IMR-90 (cell line): ENCODE data around the gene ELMO1. TPM values are rescaled to one million over a fixed set of nuclear protein-coding genes. Genes with fewer than 3 reads are reported as not detected.

Experiments
- ATAC-seq: fragments of 200-7000 bp; cut with Tn5 transposase; 2 replicates; pipeline ENCODE4 v1.9.1; 2020; ENCODE audit warnings: low read depth, mild to moderate bottlenecking, moderate library complexity
- BruUV-seq: library from RNA; stranded (reverse); fragments of 400-500 nt; replicated peaks from 2 replicates; lab custom pipeline; 2021; lab: Mats Ljungman, UMichigan
- CTCF ChIA-PET: fragments of 300-600 bp; formaldehyde crosslinking; extraction: SDS; loops from one replicate; lab custom pipeline; 2021; ENCODE audit warnings: antibody characterized with exemption; lab: Yijun Ruan, JAX
- POLR2A ChIA-PET: fragments of 300-600 bp; sonication (Branson Sonifier 250); formaldehyde crosslinking; loops from one replicate; lab custom pipeline; 2022; ENCODE audit warnings: antibody characterized with exemption; ENCODE audit not compliant: unreplicated experiment; lab: Charles Lee
- DNase-seq: peaks from one replicate; pipeline ENCODE4 v3.0.0; 2013
- H2AFZ ChIP-seq: replicated peaks from 2 replicates; pipeline ENCODE3; 2013; ENCODE audit warnings: low read length, mild to moderate bottlenecking; ENCODE audit not compliant: poor library complexity
- H2AK5ac ChIP-seq: 2 replicates; pipeline ENCODE4 v1.6.1; 2013; ENCODE audit warnings: low read depth, low read length, inconsistent platforms
- H2AK9ac ChIP-seq: replicated peaks from 2 replicates; pipeline ENCODE3; 2013; ENCODE audit warnings: mild to moderate bottlenecking, low read depth, low read length, moderate library complexity; ENCODE audit not compliant: poor library complexity
- H2BK120ac ChIP-seq: 2 replicates; pipeline ENCODE4 v1.6.1; 2013; ENCODE audit warnings: low read depth, low read length, inconsistent platforms
- H2BK15ac ChIP-seq: 3 replicates; pipeline ENCODE4 v1.6.1; 2013; ENCODE audit warnings: low read depth, low read length, inconsistent platforms
- H2BK20ac ChIP-seq: 2 replicates; pipeline ENCODE4 v1.6.1; 2013; ENCODE audit warnings: low read depth, mild to moderate bottlenecking, inconsistent platforms, low read length, moderate library complexity
- H2BK5ac ChIP-seq: 2 replicates; pipeline ENCODE4 v1.6.1; 2013; ENCODE audit warnings: mild to moderate bottlenecking, low read depth, low read length, inconsistent platforms; ENCODE audit not compliant: poor library complexity, severe bottlenecking
- H3K14ac ChIP-seq: replicated peaks from 2 replicates; pipeline ENCODE4 v1.6.1; 2013; ENCODE audit warnings: low read depth, low read length, inconsistent platforms
- H3K18ac ChIP-seq: 2 replicates; pipeline ENCODE4 v1.6.1; 2013; ENCODE audit warnings: low read depth, low read length, control low read depth
- H3K23ac ChIP-seq: 2 replicates; pipeline ENCODE4 v1.6.1; 2013; ENCODE audit warnings: low read depth, low read length, inconsistent platforms
- H3K27ac ChIP-seq: 2 replicates; pipeline ENCODE4 v1.5.1; 2013; ENCODE audit warnings: mild to moderate bottlenecking, control low read depth, low read length; ENCODE audit not compliant: insufficient read depth
- H3K27me3 ChIP-seq: 2 replicates; pipeline ENCODE4 v1.6.1; 2013; ENCODE audit warnings: low read length; ENCODE audit not compliant: control insufficient read depth, insufficient read depth
- H3K36me3 ChIP-seq: 2 replicates; pipeline ENCODE4 v1.6.1; 2013; ENCODE audit warnings: low read length, mixed read lengths; ENCODE audit not compliant: control insufficient read depth, insufficient read depth
- H3K4ac ChIP-seq: 2 replicates; pipeline ENCODE4 v1.6.1; 2013; ENCODE audit warnings: low read depth, low read length, inconsistent platforms
- H3K4me1 ChIP-seq: 2 replicates; pipeline ENCODE4 v1.6.1; 2013; ENCODE audit warnings: low read length, mixed read lengths; ENCODE audit not compliant: control insufficient read depth, insufficient read depth
- H3K4me2 ChIP-seq: 2 replicates; pipeline ENCODE4 v1.6.1; 2013; ENCODE audit warnings: low read depth, mild to moderate bottlenecking, control low read depth, low read length, moderate library complexity
- H3K4me3 ChIP-seq: 2 replicates; pipeline ENCODE4 v1.5.1; 2013; ENCODE audit warnings: low read depth, mild to moderate bottlenecking, control low read depth, low read length, moderate library complexity; ENCODE audit not compliant: insufficient read depth
- H3K56ac ChIP-seq: 2 replicates; pipeline ENCODE4 v1.6.1; 2013; ENCODE audit warnings: low read length, inconsistent platforms; ENCODE audit not compliant: insufficient read depth; ENCODE audit errors: extremely low read depth
- H3K79me1 ChIP-seq, 2 experiments: 2 replicates each; pipeline ENCODE4 v1.6.1; 2013; ENCODE audit warnings: low read length in 2 of 2, inconsistent platforms in 1 of 2, low read depth in 1 of 2
- H3K9ac ChIP-seq: 2 replicates; pipeline ENCODE4 v1.6.1; 2013; ENCODE audit warnings: low read depth, low read length, control low read depth
- H3K9me1 ChIP-seq: 2 replicates; pipeline ENCODE4 v1.6.1; 2013; ENCODE audit warnings: low read length, inconsistent platforms; ENCODE audit not compliant: insufficient read depth
- H3K9me3 ChIP-seq: 2 replicates; pipeline ENCODE4 v1.6.1; 2013; ENCODE audit warnings: low read length; ENCODE audit not compliant: control insufficient read depth, insufficient read depth
- H4K20me1 ChIP-seq: 2 replicates; pipeline ENCODE4 v1.6.1; 2013; ENCODE audit warnings: low read length, inconsistent platforms; ENCODE audit not compliant: insufficient read depth
- H4K5ac ChIP-seq: 2 replicates; pipeline ENCODE4 v1.6.1; 2013; ENCODE audit warnings: mild to moderate bottlenecking, low read depth, low read length, control low read depth
- H4K8ac ChIP-seq, 2 experiments: 2 replicates each; pipeline ENCODE4 v1.6.1; 2013; ENCODE audit warnings: low read depth in 2 of 2, low read length in 2 of 2, control low read depth in 1 of 2, inconsistent platforms in 1 of 2
- H4K91ac ChIP-seq: 2 replicates; pipeline ENCODE4 v1.6.1; 2013; ENCODE audit warnings: low read depth, low read length, inconsistent platforms; ENCODE audit not compliant: insufficient read depth
- CHD1 ChIP-seq: IDR thresholded peaks from 2 replicates; pipeline ENCODE4 v1.6.1; 2012; ENCODE audit warnings: low read depth, low read length, improper control_type of control experiment
- MAZ ChIP-seq: IDR thresholded peaks from 2 replicates; pipeline ENCODE4 v1.6.1; 2012; ENCODE audit warnings: low read depth, mild to moderate bottlenecking, low read length, improper control_type of control experiment, moderate library complexity, borderline replicate concordance
- MXI1 ChIP-seq: IDR thresholded peaks from 2 replicates; pipeline ENCODE4 v1.6.1; 2012; ENCODE audit warnings: low read depth, mild to moderate bottlenecking, low read length, moderate library complexity, borderline replicate concordance
- SMC3 ChIP-seq: fragments of 150-350 bp; IDR thresholded peaks from 2 replicates; pipeline ENCODE4 v1.6.1; 2016; ENCODE audit warnings: low read depth, mild to moderate bottlenecking, antibody characterized with exemption, low read length, moderate library complexity
- WGBS, 2 experiments: methylation state at CpG; one replicate each; pipeline versions ENCODE4 v1.1.5 to v1.1.7; 2013; ENCODE audit warnings: missing lambda C conversion rate in 2 of 2; ENCODE audit not compliant: insufficient read length in 1 of 2; ENCODE audit errors: extremely low coverage in 2 of 2; 5-methylcytosine and 5-hydroxymethylcytosine counted together
- dilution Hi-C: fragments of 300-500 bp; cut with HindIII; formaldehyde crosslinking; loops from one replicate; pipeline ENCODE4 v1.14.3; 2018; ENCODE audit warnings: low sequenced_read_pairs; ENCODE audit not compliant: unreplicated experiment
- in situ Hi-C: fragments of 300-500 bp; cut with MboI; formaldehyde crosslinking; loops from 3 replicates; pipeline ENCODE4 v1.14.3; 2019; ENCODE audit warnings: low sequenced_read_pairs, inconsistent platforms, mixed read lengths
- intact Hi-C: fragments of 100-400 bp; cut with micrococcal nuclease; formaldehyde crosslinking; loops from 2 replicates; pipeline ENCODE4 v1.10.0; 2022
- polyA plus RNA-seq, 3 experiments: library from polyadenylated mRNA; depleted of rRNA; stranded (reverse); fragments of >200 nt; gene quantifications; 2 replicates each; pipeline ENCODE4 v1.2.3, GENCODE V29; 2012; ENCODE audit warnings: low replicate concordance in 1 of 3
- total RNA-seq: library from RNA; depleted of rRNA; stranded (reverse); fragments of >200 nt; gene quantifications from 2 replicates; pipeline ENCODE4 v1.2.3, GENCODE V29; 2012
- TF ChIP-seq, protein P1 (sequence below): conservative IDR thresholded peaks from 2 replicates; pipeline ENCODE4 v1.5.1; 2012; ENCODE audit warnings: mild to moderate bottlenecking, low read depth, low read length, improper control_type of control experiment

ELMO1 gene
- total and polyA plus RNA-seq, 2 of the 4 experiments (the other 2 are of a cell fraction), result 0.03 TPM; not detected in 1

DNA sequence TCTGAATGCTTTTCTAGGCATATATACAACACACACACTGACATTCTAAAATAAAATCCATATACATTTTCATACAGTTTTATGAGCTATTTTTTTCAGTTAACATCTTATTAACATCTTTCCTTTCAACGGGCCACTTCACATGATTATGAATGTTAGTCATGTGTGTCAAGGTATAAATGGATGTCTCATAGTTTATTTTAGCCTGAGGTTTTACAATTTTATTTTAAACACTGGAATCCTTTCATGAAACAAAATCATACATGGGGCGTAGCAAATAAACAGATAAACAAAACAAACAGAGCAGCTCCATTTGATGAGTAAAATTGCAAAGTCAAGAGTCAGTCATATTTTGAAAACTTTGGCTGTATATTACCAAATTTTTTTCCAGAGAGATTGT is 604.3 kb downstream of the ELMO1 start:
- Histone ChIP-seq H3K9ac (no peak overlapping the region), H3K56ac (no peak overlapping the region), H2BK20ac (no peak overlapping the region), H2AK9ac (no peak overlapping the region), H3K27ac (no peak overlapping the region), H3K18ac (no peak overlapping the region), H2AK5ac (no peak overlapping the region), H2AFZ (no peak overlapping the region), H3K9me3 (no peaks in the 10 kb centered on the region; the same call in 1 of the 2 replicates), H4K91ac (no peak overlapping the region), H3K4me1 (no peaks in the 10 kb centered on the region), H4K8ac (no peak overlapping the region), H3K23ac (no peak overlapping the region), H3K36me3 (no peaks in the 10 kb centered on the region), H3K79me1 (no peaks in the 10 kb centered on the region), H4K5ac (no peak overlapping the region), H3K4me3 (no peak overlapping the region), H4K20me1 (no peaks in the 10 kb centered on the region), H3K4ac (no peak overlapping the region), H3K14ac (no peak overlapping the region), H2BK120ac (no peak overlapping the region), H3K9me1 (no peaks in the 10 kb centered on the region), H2BK15ac (no peak overlapping the region), H3K27me3 (no peaks in the 10 kb centered on the region), H2BK5ac (no peak overlapping the region), H3K4me2 (no peak overlapping the region)
- CTCF ChIA-PET, result no interaction called here
- no peak for TF ChIP-seq MAZ
- no peak for TF ChIP-seq CHD1
- no peak for TF ChIP-seq SMC3
- TF ChIP-seq, protein P1, sequence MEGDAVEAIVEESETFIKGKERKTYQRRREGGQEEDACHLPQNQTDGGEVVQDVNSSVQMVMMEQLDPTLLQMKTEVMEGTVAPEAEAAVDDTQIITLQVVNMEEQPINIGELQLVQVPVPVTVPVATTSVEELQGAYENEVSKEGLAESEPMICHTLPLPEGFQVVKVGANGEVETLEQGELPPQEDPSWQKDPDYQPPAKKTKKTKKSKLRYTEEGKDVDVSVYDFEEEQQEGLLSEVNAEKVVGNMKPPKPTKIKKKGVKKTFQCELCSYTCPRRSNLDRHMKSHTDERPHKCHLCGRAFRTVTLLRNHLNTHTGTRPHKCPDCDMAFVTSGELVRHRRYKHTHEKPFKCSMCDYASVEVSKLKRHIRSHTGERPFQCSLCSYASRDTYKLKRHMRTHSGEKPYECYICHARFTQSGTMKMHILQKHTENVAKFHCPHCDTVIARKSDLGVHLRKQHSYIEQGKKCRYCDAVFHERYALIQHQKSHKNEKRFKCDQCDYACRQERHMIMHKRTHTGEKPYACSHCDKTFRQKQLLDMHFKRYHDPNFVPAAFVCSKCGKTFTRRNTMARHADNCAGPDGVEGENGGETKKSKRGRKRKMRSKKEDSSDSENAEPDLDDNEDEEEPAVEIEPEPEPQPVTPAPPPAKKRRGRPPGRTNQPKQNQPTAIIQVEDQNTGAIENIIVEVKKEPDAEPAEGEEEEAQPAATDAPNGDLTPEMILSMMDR, result no peak
- TF ChIP-seq MXI1, result no peak
- in situ Hi-C loops, result no loop called here
- no peak for ATAC-seq
- POLR2A ChIA-PET, result no interaction called here
- no peak for DNase-seq
- BruUV-seq, result no TSS peak
- no CpG with 5 or more reads among the region's 2 CpGs for WGBS, 2 experiments
- dilution Hi-C loops, result no loop called here
- intact Hi-C loops, result no loop called here
